ENCODE measurements around the gene MYO18B.

The MYO18B gene

DNA sequence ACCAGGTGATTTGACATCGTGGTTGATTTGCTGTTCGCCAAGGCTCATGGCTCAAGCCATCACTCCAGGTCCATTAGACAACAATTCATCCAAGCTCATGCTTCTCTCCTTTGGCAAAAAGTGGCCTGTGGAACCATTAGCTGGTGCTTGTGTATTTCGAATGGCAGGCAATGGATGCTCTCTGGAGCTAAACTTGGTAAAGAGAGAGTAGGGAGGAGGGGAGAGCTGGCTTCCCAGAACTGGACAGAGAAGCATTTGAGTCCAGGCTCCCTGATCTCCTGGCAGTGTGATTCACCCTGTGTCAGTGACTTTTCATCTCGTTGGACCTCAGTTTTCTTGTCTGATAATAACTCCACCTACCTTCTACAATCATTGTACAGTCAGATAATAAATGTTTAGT, 64.6 kb downstream of the MYO18B start:
- no peak for DNase-seq (ENCODE audit: low read depth in 2 of 2)
- TF ChIP-seq, protein P1, sequence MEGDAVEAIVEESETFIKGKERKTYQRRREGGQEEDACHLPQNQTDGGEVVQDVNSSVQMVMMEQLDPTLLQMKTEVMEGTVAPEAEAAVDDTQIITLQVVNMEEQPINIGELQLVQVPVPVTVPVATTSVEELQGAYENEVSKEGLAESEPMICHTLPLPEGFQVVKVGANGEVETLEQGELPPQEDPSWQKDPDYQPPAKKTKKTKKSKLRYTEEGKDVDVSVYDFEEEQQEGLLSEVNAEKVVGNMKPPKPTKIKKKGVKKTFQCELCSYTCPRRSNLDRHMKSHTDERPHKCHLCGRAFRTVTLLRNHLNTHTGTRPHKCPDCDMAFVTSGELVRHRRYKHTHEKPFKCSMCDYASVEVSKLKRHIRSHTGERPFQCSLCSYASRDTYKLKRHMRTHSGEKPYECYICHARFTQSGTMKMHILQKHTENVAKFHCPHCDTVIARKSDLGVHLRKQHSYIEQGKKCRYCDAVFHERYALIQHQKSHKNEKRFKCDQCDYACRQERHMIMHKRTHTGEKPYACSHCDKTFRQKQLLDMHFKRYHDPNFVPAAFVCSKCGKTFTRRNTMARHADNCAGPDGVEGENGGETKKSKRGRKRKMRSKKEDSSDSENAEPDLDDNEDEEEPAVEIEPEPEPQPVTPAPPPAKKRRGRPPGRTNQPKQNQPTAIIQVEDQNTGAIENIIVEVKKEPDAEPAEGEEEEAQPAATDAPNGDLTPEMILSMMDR (IDR thresholded peaks at IDR 0.05; ENCODE audit: low read depth, low read length): no peak
- H3K4me3 ChIP-seq (replicated peaks in 1 of 2; ENCODE audit: low read depth in 2 of 2, low read length in 2 of 2): no peak overlapping the region

DNA sequence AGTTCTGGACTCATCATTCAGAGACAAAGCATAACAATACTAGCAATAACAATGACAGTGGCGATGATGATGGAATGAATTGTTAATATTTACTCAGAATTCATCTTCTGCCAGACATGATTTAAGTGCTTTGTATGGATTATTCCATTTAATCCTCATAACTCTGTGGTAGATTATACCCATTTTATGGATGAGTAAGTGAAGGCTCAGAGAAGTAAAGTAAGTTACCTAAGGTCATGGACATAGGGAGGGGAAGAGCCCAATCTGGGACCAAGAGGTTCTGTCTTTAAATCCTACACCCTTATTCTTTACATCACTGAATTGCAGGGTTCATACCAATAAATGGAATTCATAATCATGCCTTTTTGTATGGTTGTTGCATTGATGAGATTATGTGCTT, 72.7 kb downstream of the MYO18B start:
- no peak for DNase-seq (ENCODE audit: low read depth in 2 of 2)
- no peak overlapping the region for H3K4me3 ChIP-seq (replicated peaks in 1 of 2; ENCODE audit: low read depth in 2 of 2, low read length in 2 of 2)
- TF ChIP-seq, protein P1 (IDR thresholded peaks at IDR 0.05; ENCODE audit: low read depth, low read length): no peak

DNA sequence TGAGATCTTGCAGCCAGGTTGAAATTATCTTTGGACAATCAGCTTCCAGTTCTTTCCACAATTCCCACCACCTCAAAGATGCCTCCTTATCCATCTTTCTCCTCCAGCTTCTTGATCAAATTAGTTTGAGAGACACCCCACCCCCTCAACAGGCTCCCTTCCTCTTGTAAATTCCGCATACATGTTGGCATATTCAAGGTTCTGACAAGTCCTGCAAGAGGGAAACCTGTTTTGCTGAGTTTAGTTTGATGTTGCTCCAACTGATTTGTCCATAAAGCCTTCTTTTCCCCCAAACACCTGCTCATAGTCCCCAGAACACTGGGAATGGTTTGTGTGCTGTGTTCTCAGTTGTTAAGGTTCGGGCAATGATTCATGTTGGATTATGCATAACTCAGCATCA, 73.6 kb downstream of the MYO18B start:
- DNase-seq (ENCODE audit: low read depth in 2 of 2): no peak

DNA sequence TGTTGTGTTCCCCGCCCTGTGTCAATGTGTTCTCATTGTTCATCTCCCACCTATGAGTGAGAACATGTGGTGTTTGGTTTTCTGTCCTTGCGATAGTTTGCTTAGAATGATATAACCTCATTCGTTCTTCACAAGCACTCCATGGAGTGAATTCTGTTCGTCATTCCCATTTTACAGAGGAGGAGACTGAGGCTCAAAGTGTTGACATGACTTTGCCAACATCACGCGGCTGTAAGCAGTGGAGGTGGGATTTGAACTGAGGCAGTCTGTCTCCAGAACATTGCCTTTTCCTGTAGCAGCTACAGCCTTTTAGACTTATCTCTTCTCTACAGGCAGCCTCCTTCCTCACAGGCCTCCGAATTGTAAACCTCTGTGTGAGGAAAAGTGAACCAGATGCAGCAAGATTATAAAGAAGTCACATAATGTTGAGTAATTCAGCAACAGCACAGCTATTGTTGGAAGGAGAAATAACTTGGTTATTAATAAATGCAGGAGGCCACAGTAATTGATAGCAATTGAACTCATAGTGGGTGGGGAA, 74.6 kb downstream of the MYO18B start:
- H3K4me3 ChIP-seq (replicated peaks in 1 of 2; ENCODE audit: low read depth in 2 of 2, low read length in 2 of 2): no peak overlapping the region
- no peak for DNase-seq (ENCODE audit: low read depth in 2 of 2)
- TF ChIP-seq, protein P1 (IDR thresholded peaks at IDR 0.05; ENCODE audit: low read depth, low read length): no peak

More for the DNA sequence above, 73.6 kb downstream of the MYO18B start:
- H3K4me3 ChIP-seq (replicated peaks in 1 of 2; ENCODE audit: low read depth in 2 of 2, low read length in 2 of 2): no peak overlapping the region
- TF ChIP-seq, protein P1 (IDR thresholded peaks at IDR 0.05; ENCODE audit: low read depth, low read length): no peak

DNA sequence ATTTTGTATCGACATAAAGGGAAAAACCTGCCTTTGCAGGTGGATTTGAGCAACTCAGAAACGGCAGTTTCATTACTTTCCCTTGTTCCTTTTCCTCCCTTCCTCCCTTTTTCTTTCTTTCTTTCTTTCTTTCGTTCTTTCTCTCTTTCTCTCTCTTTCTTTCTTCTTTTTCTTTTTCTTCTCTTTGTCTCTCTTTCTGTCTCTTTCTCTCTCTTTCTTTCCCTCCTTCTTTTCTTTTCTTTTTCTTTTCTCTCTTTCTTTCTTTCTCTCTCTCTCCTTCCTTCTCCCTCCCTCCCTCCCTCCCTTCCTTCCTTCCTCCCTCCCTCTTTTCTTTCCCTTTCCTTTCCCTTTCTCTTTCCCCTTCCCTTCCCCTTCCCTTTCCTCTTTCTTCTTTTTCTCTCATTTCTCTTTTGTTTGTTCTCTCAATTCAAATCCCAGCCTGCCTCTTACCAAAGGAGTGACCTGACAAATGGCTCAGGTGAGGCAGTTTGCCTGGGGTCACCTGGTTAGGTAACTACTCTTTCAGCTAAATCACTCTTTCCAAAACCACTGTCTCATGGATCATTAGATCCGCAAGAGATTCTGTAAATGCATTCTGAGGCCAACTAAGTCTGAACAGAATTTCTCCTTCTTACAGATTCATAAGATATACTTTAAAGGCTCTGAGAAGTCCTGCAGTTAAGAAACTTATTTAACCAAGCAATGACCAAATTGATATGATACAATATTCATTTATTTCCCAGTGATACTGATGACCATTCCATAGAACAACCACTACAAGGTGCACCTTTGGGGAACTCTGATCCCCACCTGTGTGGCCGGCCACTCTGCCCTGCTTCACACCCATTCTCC, 75.3 kb downstream of the MYO18B start:
- TF ChIP-seq, protein P1 (IDR thresholded peaks at IDR 0.05; ENCODE audit: low read depth, low read length): no peak
- H3K4me3 ChIP-seq (replicated peaks in 1 of 2; ENCODE audit: low read depth in 2 of 2, low read length in 2 of 2): no peak overlapping the region
- DNase-seq (ENCODE audit: low read depth in 2 of 2): no peak

DNA sequence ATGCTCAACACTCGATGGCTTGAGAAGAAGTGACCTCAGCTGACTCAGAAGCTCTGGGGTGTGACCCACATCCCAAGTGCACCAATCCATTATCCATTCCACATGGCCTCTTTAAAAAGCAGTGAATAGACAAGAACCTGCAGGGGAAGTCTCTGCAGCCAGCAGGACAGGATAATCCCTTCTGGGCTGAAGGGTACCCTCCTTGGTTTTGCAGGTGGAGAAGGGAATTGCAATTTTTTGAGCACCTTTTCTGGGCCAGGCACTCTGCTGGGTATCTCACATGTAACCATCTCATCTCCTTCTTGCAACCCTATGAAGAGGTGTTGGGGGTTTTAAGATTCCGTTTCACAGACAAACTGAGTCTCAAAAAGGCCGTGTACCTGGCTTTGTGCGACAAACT, 76.6 kb downstream of the MYO18B start:
- no peak for DNase-seq (ENCODE audit: low read depth in 2 of 2)
- TF ChIP-seq, protein P1 (IDR thresholded peaks at IDR 0.05; ENCODE audit: low read depth, low read length): no peak
- no peak overlapping the region for H3K4me3 ChIP-seq (replicated peaks in 1 of 2; ENCODE audit: low read depth in 2 of 2, low read length in 2 of 2)

All from cardiac fibroblast (primary cell).